Measurements from ENCODE around the gene PLEKHN1. TPM values are rescaled to one million over a fixed set of nuclear protein-coding genes. Genes with fewer than 3 reads are reported as not detected.
A peak's percentile ranks its signal among the peaks of the same experiment; 100 is the strongest.

PLEKHN1 gene
- total and polyA plus RNA-seq, 2 donors from 2014 or later: 14.3 TPM; not detected in 1

GRCh38 chr1:969260-969855, 3.1 kb downstream of the PLEKHN1 start:
- TF ChIP-seq CTCF (IDR thresholded peaks at IDR 0.05; ENCODE audit: borderline replicate concordance, extremely low read depth, insufficient read depth): no peak
- H3K27me3 ChIP-seq (ENCODE audit: control insufficient read depth, insufficient read depth, low read length): peaks cover 9% of the 10 kb centered on the region
- no peaks in the 10 kb centered on the region for H3K9me3 ChIP-seq (ENCODE audit: control insufficient read depth in 2 of 3, insufficient read depth in 1 of 3, low read length in 3 of 3)
- intact Hi-C loops (cut with DNase I): no loop called here
- FAIRE-seq (no peak), DNase-seq (no peak)
- H3K36me3 ChIP-seq (ENCODE audit: control insufficient read depth in 2 of 3, insufficient read depth in 3 of 3, low read length in 3 of 3): no peaks in the 10 kb centered on the region
- H3K4me1 ChIP-seq (ENCODE audit: control insufficient read depth in 2 of 3, insufficient read depth in 2 of 3, low read depth in 1 of 3, low read length in 3 of 3): peaks cover 0 to 7% (median 0%) of the 10 kb centered on the region in 3 donors
- H3K4me3 ChIP-seq (ENCODE audit: low read length in 3 of 3): no peak overlapping the region
- no peak overlapping the region for H3K9ac ChIP-seq (ENCODE audit: low read length in 3 of 3)
- H3K27ac ChIP-seq (ENCODE audit: low read depth in 2 of 2, low read length in 2 of 2): no peak overlapping the region

GRCh38 chr1:970242-970972, 4.1 kb downstream of the PLEKHN1 start:
- Histone ChIP-seq H3K9ac (ENCODE audit: low read length in 3 of 3) (no peak overlapping the region), H3K4me1 (ENCODE audit: control insufficient read depth in 2 of 3, insufficient read depth in 2 of 3, low read depth in 1 of 3, low read length in 3 of 3) (peaks cover 0 to 7% (median 0%) of the 10 kb centered on the region in 3 donors), H3K36me3 (ENCODE audit: control insufficient read depth in 2 of 3, insufficient read depth in 3 of 3, low read length in 3 of 3) (no peaks in the 10 kb centered on the region), H3K4me3 (ENCODE audit: low read length in 3 of 3) (no peak overlapping the region), H3K27me3 (ENCODE audit: control insufficient read depth, insufficient read depth, low read length) (peaks cover 9% of the 10 kb centered on the region), H3K27ac (ENCODE audit: low read depth in 2 of 2, low read length in 2 of 2) (no peak overlapping the region), H3K9me3 (ENCODE audit: control insufficient read depth in 2 of 3, insufficient read depth in 1 of 3, low read length in 3 of 3) (no peaks in the 10 kb centered on the region)
- intact Hi-C loops (cut with DNase I): no loop called here
- FAIRE-seq (no peak), DNase-seq (peak in 2 of 5 donors; percentile 32 to 53)
- TF ChIP-seq CTCF (IDR thresholded peaks at IDR 0.05; ENCODE audit: borderline replicate concordance, extremely low read depth, insufficient read depth): no peak

- FAIRE-seq: no peak
- Histone ChIP-seq H3K27ac (ENCODE audit: low read depth in 2 of 2, low read length in 2 of 2) (no peak overlapping the region), H3K27me3 (ENCODE audit: control insufficient read depth, insufficient read depth, low read length) (peaks cover 9% of the 10 kb centered on the region), H3K9ac (ENCODE audit: low read length in 3 of 3) (no peak overlapping the region), H3K4me1 (ENCODE audit: control insufficient read depth in 2 of 3, insufficient read depth in 2 of 3, low read depth in 1 of 3, low read length in 3 of 3) (peaks cover 0 to 11% (median 0%) of the 10 kb centered on the region in 3 donors), H3K4me3 (ENCODE audit: low read length in 3 of 3) (no peak overlapping the region), H3K36me3 (ENCODE audit: control insufficient read depth in 2 of 3, insufficient read depth in 3 of 3, low read length in 3 of 3) (no peaks in the 10 kb centered on the region), H3K9me3 (ENCODE audit: control insufficient read depth in 2 of 3, insufficient read depth in 1 of 3, low read length in 3 of 3) (no peaks in the 10 kb centered on the region)
- intact Hi-C loops (cut with DNase I): no loop called here
- peak in 1 of 5 donors; percentile 58 for DNase-seq
- no peak for TF ChIP-seq CTCF (IDR thresholded peaks at IDR 0.05; ENCODE audit: borderline replicate concordance, extremely low read depth, insufficient read depth)
Measured at GRCh38 chr1:970973-971730, 4.9 kb downstream of the PLEKHN1 start.

Data from kidney (tissue), 14 donors.